Loucy (cell line): Measurements from ENCODE around the gene OSR1.
"Not testable (repeated sequence)": the region's sequence is repeated elsewhere in the genome, so short reads cannot be mapped to it uniquely, and the experiment has no call there.

Experiments
- H2AFZ ChIP-seq: fragments of 200-600 bp; sonication (generic); 2 replicates; pipeline ENCODE4 v1.6.0; 2016; ENCODE audit warnings: antibody characterized with exemption, mild to moderate bottlenecking, low read length, moderate library complexity
- H3F3A ChIP-seq: fragments of 200-600 bp; 2 replicates; pipeline ENCODE4 v1.6.0; 2016; ENCODE audit warnings: antibody characterized with exemption, low read depth, mild to moderate bottlenecking
- H3K27me3 ChIP-seq: fragments of 200-600 bp; sonication (generic); 2 replicates; pipeline ENCODE4 v1.6.1; 2014; ENCODE audit warnings: low read length, mild to moderate bottlenecking; ENCODE audit not compliant: insufficient read depth, poor library complexity, severe bottlenecking
- H3K36me3 ChIP-seq: fragments of 200-600 bp; sonication (generic); 2 replicates; pipeline ENCODE4 v1.6.1; 2016; ENCODE audit warnings: low read length; ENCODE audit not compliant: insufficient read depth
- H3K4me1 ChIP-seq: fragments of 200-600 bp; sonication (generic); 2 replicates; pipeline ENCODE4 v1.5.1; 2014; ENCODE audit warnings: low read length, mild to moderate bottlenecking; ENCODE audit not compliant: insufficient read depth, poor library complexity, severe bottlenecking
- H3K4me2 ChIP-seq: fragments of 200-600 bp; sonication (generic); 2 replicates; pipeline ENCODE4 v1.6.0; 2014; ENCODE audit warnings: antibody characterized with exemption, low read length, low read depth, mild to moderate bottlenecking; ENCODE audit not compliant: poor library complexity, severe bottlenecking
- H3K4me3 ChIP-seq: fragments of 200-600 bp; sonication (generic); 2 replicates; pipeline ENCODE4 v1.5.1; 2014; ENCODE audit warnings: low read length, mild to moderate bottlenecking, mixed read lengths; ENCODE audit not compliant: poor library complexity, severe bottlenecking
- H3K79me2 ChIP-seq: fragments of 200-600 bp; sonication (generic); 2 replicates; pipeline ENCODE4 v1.6.1; 2014; ENCODE audit warnings: low read length; ENCODE audit not compliant: insufficient read depth
- H3K9ac ChIP-seq: fragments of 200-600 bp; sonication (generic); 2 replicates; pipeline ENCODE4 v1.6.0; 2014; ENCODE audit warnings: mild to moderate bottlenecking, low read depth, low read length, moderate library complexity; ENCODE audit not compliant: poor library complexity, severe bottlenecking
- H3K9me2 ChIP-seq: fragments of 200-600 bp; sonication (generic); replicated peaks from 2 replicates; pipeline ENCODE4 v1.6.1; 2016; ENCODE audit warnings: low read depth, low read length, mixed read lengths
- H3K9me3 ChIP-seq: fragments of 200-600 bp; sonication (generic); 2 replicates; pipeline ENCODE4 v1.6.1; 2014; ENCODE audit warnings: mild to moderate bottlenecking, antibody characterized with exemption, low read length, low read depth; ENCODE audit not compliant: insufficient read depth
- H4K20me1 ChIP-seq: fragments of 200-600 bp; sonication (generic); 2 replicates; pipeline ENCODE4 v1.6.0; 2014; ENCODE audit warnings: antibody characterized with exemption, low read length, mild to moderate bottlenecking; ENCODE audit not compliant: insufficient read depth, poor library complexity, severe bottlenecking
- EZH2phosphoT487 ChIP-seq: fragments of 200-600 bp; IDR thresholded peaks from 2 replicates; pipeline ENCODE4 v1.6.1; 2018; ENCODE audit warnings: antibody characterized with exemption, mild to moderate bottlenecking, moderate library complexity, borderline replicate concordance
- TF ChIP-seq, protein P1 (sequence below): fragments of 200-600 bp; sonication (generic); conservative IDR thresholded peaks from 2 replicates; pipeline ENCODE4 v1.5.1; 2014; ENCODE audit warnings: mild to moderate bottlenecking, antibody characterized with exemption, low read length

Gene OSR1

DNA sequence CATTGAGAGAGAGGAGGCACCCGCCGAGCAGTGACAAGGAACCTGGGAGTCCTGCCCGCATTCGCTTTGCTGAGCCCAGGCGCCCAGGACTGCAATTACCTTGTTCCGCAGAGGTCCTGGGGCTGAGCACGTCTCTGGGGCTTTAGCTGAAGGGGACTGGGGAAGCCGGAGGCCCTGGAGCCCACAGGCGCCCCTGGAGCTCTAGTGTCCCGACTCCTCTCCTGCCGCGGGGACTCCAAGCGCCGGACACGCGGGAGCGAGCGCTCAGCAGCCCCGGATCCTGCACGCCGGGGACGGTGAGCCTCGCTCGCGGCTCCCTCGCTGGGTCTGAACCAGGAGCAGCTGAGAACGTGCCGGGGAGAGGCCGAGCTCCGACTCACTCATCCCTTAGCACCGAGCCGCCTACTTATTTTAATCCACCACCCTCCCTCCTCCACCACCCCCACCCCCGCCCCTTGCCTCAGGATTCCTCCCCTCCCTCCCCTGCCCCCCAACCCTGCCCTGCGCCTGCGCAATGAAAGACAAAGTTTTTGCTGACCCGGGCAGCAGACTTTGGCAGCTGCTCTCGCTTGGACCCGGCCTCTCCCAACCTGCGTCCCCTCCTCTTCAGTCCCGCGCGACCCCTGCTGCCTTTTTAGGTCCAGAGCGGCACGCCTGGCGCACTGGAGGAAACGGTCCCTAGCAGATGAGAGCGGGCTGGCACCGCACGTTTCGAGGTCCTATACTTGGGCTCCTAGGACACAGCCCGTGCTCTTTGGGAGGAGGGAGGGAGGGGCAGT is at the start of gene OSR1:
Gene OSR1 (minus strand): TSS at position 382 of the 779 bp plus-strand sequence. CDS start 4,818 bp downstream, outside the sequence.
- Histone ChIP-seq H3K36me3 (no peaks in the 10 kb centered on the region), H3K4me1 (no peaks in the 10 kb centered on the region), H3K79me2 (no peaks in the 10 kb centered on the region), H3K9me2 (no peaks in the 10 kb centered on the region), H3K27me3 (peaks cover 8% of the 10 kb centered on the region), H3F3A (no peaks in the 10 kb centered on the region), H3K4me2 (no peak within 1 kb of the TSS), H3K4me3 (no peak within 1 kb of the TSS), H3K9ac (no peak within 1 kb of the TSS), H3K9me3 (no peaks in the 10 kb centered on the region), H4K20me1 (no peaks in the 10 kb centered on the region), H2AFZ (no peak within 1 kb of the TSS)
- no peak for TF ChIP-seq EZH2phosphoT487
- TF ChIP-seq, protein P1, sequence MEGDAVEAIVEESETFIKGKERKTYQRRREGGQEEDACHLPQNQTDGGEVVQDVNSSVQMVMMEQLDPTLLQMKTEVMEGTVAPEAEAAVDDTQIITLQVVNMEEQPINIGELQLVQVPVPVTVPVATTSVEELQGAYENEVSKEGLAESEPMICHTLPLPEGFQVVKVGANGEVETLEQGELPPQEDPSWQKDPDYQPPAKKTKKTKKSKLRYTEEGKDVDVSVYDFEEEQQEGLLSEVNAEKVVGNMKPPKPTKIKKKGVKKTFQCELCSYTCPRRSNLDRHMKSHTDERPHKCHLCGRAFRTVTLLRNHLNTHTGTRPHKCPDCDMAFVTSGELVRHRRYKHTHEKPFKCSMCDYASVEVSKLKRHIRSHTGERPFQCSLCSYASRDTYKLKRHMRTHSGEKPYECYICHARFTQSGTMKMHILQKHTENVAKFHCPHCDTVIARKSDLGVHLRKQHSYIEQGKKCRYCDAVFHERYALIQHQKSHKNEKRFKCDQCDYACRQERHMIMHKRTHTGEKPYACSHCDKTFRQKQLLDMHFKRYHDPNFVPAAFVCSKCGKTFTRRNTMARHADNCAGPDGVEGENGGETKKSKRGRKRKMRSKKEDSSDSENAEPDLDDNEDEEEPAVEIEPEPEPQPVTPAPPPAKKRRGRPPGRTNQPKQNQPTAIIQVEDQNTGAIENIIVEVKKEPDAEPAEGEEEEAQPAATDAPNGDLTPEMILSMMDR, result no peak

DNA sequence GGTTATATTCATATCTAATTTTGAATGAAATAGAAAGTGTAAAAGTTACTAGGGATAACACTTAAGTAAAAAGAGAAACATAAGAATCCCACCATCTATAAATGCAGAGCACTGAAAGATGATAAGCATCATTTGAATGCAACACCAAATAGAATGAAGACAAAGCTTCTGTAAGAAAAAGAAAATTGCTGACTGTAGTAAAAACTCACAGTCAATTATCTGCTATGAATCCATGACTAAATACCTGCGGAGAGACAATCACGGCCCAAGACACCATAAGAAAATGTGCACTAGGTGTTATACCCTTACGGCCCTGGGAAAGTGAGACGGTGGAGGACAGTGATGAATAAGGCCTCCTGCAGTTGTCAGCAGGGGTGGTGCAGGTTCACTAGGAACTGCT is 45.4 kb upstream of the OSR1 start:
- Histone ChIP-seq H3K9me3 (no peaks in the 10 kb centered on the region), H3K4me3 (no peak overlapping the region), H2AFZ (no peak overlapping the region), H3K27me3 (no peaks in the 10 kb centered on the region), H3K79me2 (no peaks in the 10 kb centered on the region), H3F3A (no peaks in the 10 kb centered on the region), H3K4me1 (no peaks in the 10 kb centered on the region), H3K9me2 (no peaks in the 10 kb centered on the region), H3K9ac (no peak overlapping the region), H3K4me2 (no peak overlapping the region), H3K36me3 (no peaks in the 10 kb centered on the region), H4K20me1 (no peaks in the 10 kb centered on the region)
- TF ChIP-seq, protein P1, result no peak
- no peak for TF ChIP-seq EZH2phosphoT487

GRCh38 chr2:19392191-19392590 is 33.8 kb upstream of the OSR1 start:
- Histone ChIP-seq H3K9me2 (no peaks in the 10 kb centered on the region), H3K9me3 (no peaks in the 10 kb centered on the region), H3K4me1 (no peaks in the 10 kb centered on the region), H3K4me2 (no peak overlapping the region), H3K36me3 (no peaks in the 10 kb centered on the region), H2AFZ (no peak overlapping the region), H3K79me2 (no peaks in the 10 kb centered on the region), H3K27me3 (no peaks in the 10 kb centered on the region), H3K4me3 (no peak overlapping the region), H3F3A (no peaks in the 10 kb centered on the region), H4K20me1 (no peaks in the 10 kb centered on the region), H3K9ac (no peak overlapping the region)
- TF ChIP-seq, protein P1, result no peak
- TF ChIP-seq EZH2phosphoT487, result no peak

GRCh38 chr2:19389469-19389868 is 31.0 kb upstream of the OSR1 start:
- H4K20me1 ChIP-seq, H3K27me3 ChIP-seq, H3K9ac ChIP-seq, H3K9me3 ChIP-seq, H3K4me3 ChIP-seq, H3F3A ChIP-seq, H3K4me2 ChIP-seq, H3K79me2 ChIP-seq, H3K9me2 ChIP-seq, H3K36me3 ChIP-seq, H2AFZ ChIP-seq, H3K4me1 ChIP-seq: not testable (repeated sequence)
